ENCODE results near the gene MYO1C. TPM values are rescaled to one million over a fixed set of nuclear protein-coding genes. Genes with fewer than 3 reads are reported as not detected.

MYO1C gene
- total RNA-seq, 1 experiment from 2014 or later: 227 TPM

DNA sequence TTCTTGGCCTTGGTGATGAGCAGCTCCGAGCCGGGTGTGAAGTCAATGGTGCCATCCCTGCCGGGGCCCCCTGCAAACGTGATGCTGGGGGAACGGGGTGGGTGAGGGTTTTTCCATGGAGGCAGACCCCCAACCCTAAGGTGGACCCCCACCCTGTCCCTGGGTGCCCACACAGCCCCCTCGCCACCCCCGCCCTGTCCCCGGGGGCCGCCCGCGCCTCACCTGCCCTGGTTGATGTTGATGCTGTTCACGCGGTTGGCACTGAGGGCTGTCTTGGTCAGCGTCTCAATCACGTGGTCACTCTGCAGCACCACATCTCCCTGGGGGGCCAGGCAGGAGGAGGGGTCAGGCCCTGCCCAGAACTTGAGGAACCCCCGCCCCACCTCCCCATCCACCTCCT, 25.2 kb downstream of the MYO1C start:
- ChIA-PET RAD21 (ENCODE audit: low non-redundant PET in 1 of 2, low total read pairs in 2 of 2, uncharacterized antibody in 2 of 2, unreplicated experiment in 2 of 2) (no interaction called here), CTCF (no interaction called here), POLR2A (no interaction called here)
- H3K79me2 ChIP-seq (ENCODE audit: insufficient read depth, low read length): peaks cover 11% of the 10 kb centered on the region; the same call in 1 of the 2 replicates
- peaks cover 12 to 22% of the 10 kb centered on the region in 2 experiments for H3K4me1 ChIP-seq (ENCODE audit: control insufficient read depth in 1 of 2, insufficient read depth in 2 of 2, low read length in 2 of 2)
- no peaks in the 10 kb centered on the region for H4K20me1 ChIP-seq (ENCODE audit: insufficient read depth)
- H3K9me2 ChIP-seq (ENCODE audit: insufficient read depth): no peaks in the 10 kb centered on the region
- TF ChIP-seq, protein P1, sequence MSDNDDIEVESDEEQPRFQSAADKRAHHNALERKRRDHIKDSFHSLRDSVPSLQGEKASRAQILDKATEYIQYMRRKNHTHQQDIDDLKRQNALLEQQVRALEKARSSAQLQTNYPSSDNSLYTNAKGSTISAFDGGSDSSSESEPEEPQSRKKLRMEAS (IDR thresholded peaks at IDR 0.05): no peak
- no peak for TF ChIP-seq EZH2 (IDR thresholded peaks at IDR 0.05)
- TF ChIP-seq POLR2A (IDR thresholded peaks at IDR 0.05; ENCODE audit: borderline replicate concordance, extremely low read depth, insufficient read depth, insufficient read length): no peak
- TF ChIP-seq TCF7L2 (IDR thresholded peaks at IDR 0.05; ENCODE audit: borderline replicate concordance, extremely low read depth, insufficient read depth, insufficient read length): no peak
- no peaks in the 10 kb centered on the region for H3K9me3 ChIP-seq (ENCODE audit: control insufficient read depth in 1 of 2, insufficient read depth in 1 of 2, low read depth in 1 of 2, low read length in 2 of 2)
- DNase-seq (ENCODE audit: low read depth, low spot score) (no peak), ATAC-seq (no peak)
- no peak overlapping the region for H2AFZ ChIP-seq (ENCODE audit: low read depth, low read length, poor library complexity, severe bottlenecking)
- H3K4me2 ChIP-seq (ENCODE audit: low read length): no peak overlapping the region
- H3K27me3 ChIP-seq (ENCODE audit: insufficient read depth, low read length): no peaks in the 10 kb centered on the region
- no TSS peak for BruUV-seq (replicated peaks)
- no peak overlapping the region for H3K27ac ChIP-seq (ENCODE audit: low read depth, low read length)
- H3K9ac ChIP-seq (ENCODE audit: low read length): no peak overlapping the region
- H3K4me3 ChIP-seq (replicated peaks in 1 of 2; ENCODE audit: low read depth in 1 of 2, low read length in 2 of 2): no peak overlapping the region
- intact Hi-C loops (cut with micrococcal nuclease): no loop called here
- H3K36me3 ChIP-seq (ENCODE audit: control insufficient read depth in 1 of 2, insufficient read depth in 2 of 2, low read length in 2 of 2): peaks cover 13 to 42% of the 10 kb centered on the region in 2 experiments; a peak in 3 of 4 replicates

DNA sequence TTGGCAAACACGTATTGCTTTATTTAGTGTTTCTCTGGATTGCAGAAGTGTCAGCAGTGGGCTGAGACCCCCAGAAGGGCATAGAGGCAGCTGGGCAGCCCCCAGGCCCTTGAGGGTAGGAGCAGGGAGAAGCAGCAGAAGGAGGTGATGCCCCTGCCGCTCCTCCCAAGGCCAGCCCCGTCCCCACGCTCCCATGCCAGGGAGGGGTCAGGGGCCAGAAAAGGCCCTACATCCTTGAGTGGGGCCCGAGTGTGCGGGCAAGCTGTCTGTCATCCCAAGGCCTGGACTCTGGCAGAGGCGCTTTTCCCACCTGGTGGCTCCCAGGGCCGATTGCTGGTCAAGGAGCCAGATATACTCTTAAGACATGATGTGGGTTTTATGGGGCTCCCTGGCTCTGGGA, 28.3 kb downstream of the MYO1C start:
- DNase-seq (ENCODE audit: low read depth, low spot score): no peak
- Histone ChIP-seq H2AFZ (ENCODE audit: low read depth, low read length, poor library complexity, severe bottlenecking) (no peak overlapping the region), H3K27ac (ENCODE audit: low read depth, low read length) (peak overlapping the region; percentile 89), H3K79me2 (ENCODE audit: insufficient read depth, low read length) (peaks cover 14% of the 10 kb centered on the region; the same call in 1 of the 2 replicates), H3K27me3 (ENCODE audit: insufficient read depth, low read length) (no peaks in the 10 kb centered on the region), H4K20me1 (ENCODE audit: insufficient read depth) (no peaks in the 10 kb centered on the region), H3K4me2 (ENCODE audit: low read length) (0 out of 2 replicates have a peak overlapping the region, but pooled peaks have one; percentile 80), H3K36me3 (ENCODE audit: control insufficient read depth in 1 of 2, insufficient read depth in 2 of 2, low read length in 2 of 2) (peaks cover 9 to 26% of the 10 kb centered on the region in 2 experiments; a peak in 3 of 4 replicates), H3K4me3 (replicated peaks in 1 of 2; ENCODE audit: low read depth in 1 of 2, low read length in 2 of 2) (no peak overlapping the region), H3K4me1 (ENCODE audit: control insufficient read depth in 1 of 2, insufficient read depth in 2 of 2, low read length in 2 of 2) (peaks cover 32 to 49% of the 10 kb centered on the region in 2 experiments), H3K9me2 (ENCODE audit: insufficient read depth) (no peaks in the 10 kb centered on the region), H3K9me3 (ENCODE audit: control insufficient read depth in 1 of 2, insufficient read depth in 1 of 2, low read depth in 1 of 2, low read length in 2 of 2) (no peaks in the 10 kb centered on the region), H3K9ac (ENCODE audit: low read length) (no peak overlapping the region)
- BruUV-seq (replicated peaks): no TSS peak
- ChIA-PET CTCF (no interaction called here), POLR2A (no interaction called here), RAD21 (ENCODE audit: low non-redundant PET in 1 of 2, low total read pairs in 2 of 2, uncharacterized antibody in 2 of 2, unreplicated experiment in 2 of 2) (no interaction called here)
- intact Hi-C loops (cut with micrococcal nuclease): loop anchor here (5.0 kb wide), 1 partner anchor 53 kb away; the partner anchor contains the start of gene INPP5K
- no peak for ATAC-seq
- no peak for TF ChIP-seq POLR2A (IDR thresholded peaks at IDR 0.05; ENCODE audit: borderline replicate concordance, extremely low read depth, insufficient read depth, insufficient read length)
- TF ChIP-seq TCF7L2 (IDR thresholded peaks at IDR 0.05; ENCODE audit: borderline replicate concordance, extremely low read depth, insufficient read depth, insufficient read length): no peak
- no peak for TF ChIP-seq EZH2phosphoT487 (IDR thresholded peaks at IDR 0.05; ENCODE audit: borderline replicate concordance)
- no peak for TF ChIP-seq RAD21 (IDR thresholded peaks at IDR 0.05; ENCODE audit: low read depth)
- no peak for TF ChIP-seq SP1 (IDR thresholded peaks at IDR 0.05; ENCODE audit: low read depth)
- TF ChIP-seq YY1 (IDR thresholded peaks at IDR 0.05; ENCODE audit: extremely low read depth, insufficient replicate concordance, low read depth, low read length): no peak
- no peak for TF ChIP-seq ZNF274 (IDR thresholded peaks at IDR 0.05; ENCODE audit: low read depth, low read length)
- TF ChIP-seq CTCF (IDR thresholded peaks at IDR 0.05 in 2 of 3, conservative IDR thresholded peaks at IDR 0.05 in 1 of 3; ENCODE audit: borderline replicate concordance in 1 of 3, insufficient read depth in 1 of 3, low read depth in 2 of 3, low read length in 2 of 3): no peak
- TF ChIP-seq, protein P2, sequence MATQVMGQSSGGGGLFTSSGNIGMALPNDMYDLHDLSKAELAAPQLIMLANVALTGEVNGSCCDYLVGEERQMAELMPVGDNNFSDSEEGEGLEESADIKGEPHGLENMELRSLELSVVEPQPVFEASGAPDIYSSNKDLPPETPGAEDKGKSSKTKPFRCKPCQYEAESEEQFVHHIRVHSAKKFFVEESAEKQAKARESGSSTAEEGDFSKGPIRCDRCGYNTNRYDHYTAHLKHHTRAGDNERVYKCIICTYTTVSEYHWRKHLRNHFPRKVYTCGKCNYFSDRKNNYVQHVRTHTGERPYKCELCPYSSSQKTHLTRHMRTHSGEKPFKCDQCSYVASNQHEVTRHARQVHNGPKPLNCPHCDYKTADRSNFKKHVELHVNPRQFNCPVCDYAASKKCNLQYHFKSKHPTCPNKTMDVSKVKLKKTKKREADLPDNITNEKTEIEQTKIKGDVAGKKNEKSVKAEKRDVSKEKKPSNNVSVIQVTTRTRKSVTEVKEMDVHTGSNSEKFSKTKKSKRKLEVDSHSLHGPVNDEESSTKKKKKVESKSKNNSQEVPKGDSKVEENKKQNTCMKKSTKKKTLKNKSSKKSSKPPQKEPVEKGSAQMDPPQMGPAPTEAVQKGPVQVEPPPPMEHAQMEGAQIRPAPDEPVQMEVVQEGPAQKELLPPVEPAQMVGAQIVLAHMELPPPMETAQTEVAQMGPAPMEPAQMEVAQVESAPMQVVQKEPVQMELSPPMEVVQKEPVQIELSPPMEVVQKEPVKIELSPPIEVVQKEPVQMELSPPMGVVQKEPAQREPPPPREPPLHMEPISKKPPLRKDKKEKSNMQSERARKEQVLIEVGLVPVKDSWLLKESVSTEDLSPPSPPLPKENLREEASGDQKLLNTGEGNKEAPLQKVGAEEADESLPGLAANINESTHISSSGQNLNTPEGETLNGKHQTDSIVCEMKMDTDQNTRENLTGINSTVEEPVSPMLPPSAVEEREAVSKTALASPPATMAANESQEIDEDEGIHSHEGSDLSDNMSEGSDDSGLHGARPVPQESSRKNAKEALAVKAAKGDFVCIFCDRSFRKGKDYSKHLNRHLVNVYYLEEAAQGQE (IDR thresholded peaks at IDR 0.05; ENCODE audit: low read depth): no peak
- TF ChIP-seq POLR2AphosphoS5 (IDR thresholded peaks at IDR 0.05; ENCODE audit: low read depth, low read length): no peak
- no peak for TF ChIP-seq EGR1 (IDR thresholded peaks at IDR 0.05; ENCODE audit: low read depth)
- TF ChIP-seq CEBPB (IDR thresholded peaks at IDR 0.05; ENCODE audit: low read depth): no peak
- TF ChIP-seq JUND (IDR thresholded peaks at IDR 0.05): no peak
- TF ChIP-seq CBX3 (IDR thresholded peaks at IDR 0.05; ENCODE audit: low read depth): no peak

Data from HCT116 (cell line).